ENCODE measurements around the gene C19orf53.

C19orf53 gene

GRCh38 chr19:13756210-13756609 is 18.0 kb upstream of the C19orf53 start:
- no peak overlapping the region for H3K4me3 Mint-ChIP-seq
- no peak for ATAC-seq
- no peaks in the 10 kb centered on the region for H3K9me3 Mint-ChIP-seq
- H3K36me3 Mint-ChIP-seq: peaks cover 100% of the 10 kb centered on the region
- no peak overlapping the region for H3K27ac Mint-ChIP-seq
- no peak for DNase-seq (ENCODE audit: low spot score in 2 of 2)
- peaks cover 5% of the 10 kb centered on the region for H3K4me1 Mint-ChIP-seq

- peaks cover 11% of the 10 kb centered on the region for H3K4me1 Mint-ChIP-seq
- H3K36me3 Mint-ChIP-seq: peaks cover 94% of the 10 kb centered on the region
- ATAC-seq (no peak), DNase-seq (ENCODE audit: low spot score in 2 of 2) (no peak)
- H3K9me3 Mint-ChIP-seq: no peaks in the 10 kb centered on the region
- H3K4me3 Mint-ChIP-seq: no peak overlapping the region
- peak overlapping the region; percentile 69 for H3K27ac Mint-ChIP-seq
These were observed 16.2 kb upstream of the C19orf53 start for GRCh38 chr19:13757805-13758772.

DNA sequence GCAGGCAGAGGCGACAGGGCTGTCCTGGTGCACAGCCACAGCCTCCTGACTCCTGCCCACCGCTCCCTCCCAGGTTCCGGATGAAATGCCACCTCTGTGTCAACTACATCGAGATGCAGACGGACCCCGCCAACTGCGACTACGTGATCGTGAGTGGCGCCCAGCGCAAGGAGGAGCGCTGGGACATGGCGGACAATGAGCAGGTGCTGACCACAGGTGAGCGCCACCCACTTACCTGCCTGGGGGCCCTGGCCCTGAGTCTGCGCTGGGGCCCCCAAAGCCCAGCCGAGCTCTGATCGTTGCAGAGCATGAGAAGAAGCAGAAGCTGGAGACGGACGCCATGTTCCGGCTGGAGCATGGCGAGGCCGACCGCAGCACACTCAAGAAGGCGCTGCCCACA is 15.5 kb upstream of the C19orf53 start:
- peaks cover 18% of the 10 kb centered on the region for H3K4me1 Mint-ChIP-seq
- no peaks in the 10 kb centered on the region for H3K9me3 Mint-ChIP-seq
- H3K4me3 Mint-ChIP-seq: no peak overlapping the region
- ATAC-seq (no peak), DNase-seq (ENCODE audit: low spot score in 2 of 2) (no peak)
- peaks cover 87% of the 10 kb centered on the region for H3K36me3 Mint-ChIP-seq
- H3K27ac Mint-ChIP-seq: no peak overlapping the region

DNA sequence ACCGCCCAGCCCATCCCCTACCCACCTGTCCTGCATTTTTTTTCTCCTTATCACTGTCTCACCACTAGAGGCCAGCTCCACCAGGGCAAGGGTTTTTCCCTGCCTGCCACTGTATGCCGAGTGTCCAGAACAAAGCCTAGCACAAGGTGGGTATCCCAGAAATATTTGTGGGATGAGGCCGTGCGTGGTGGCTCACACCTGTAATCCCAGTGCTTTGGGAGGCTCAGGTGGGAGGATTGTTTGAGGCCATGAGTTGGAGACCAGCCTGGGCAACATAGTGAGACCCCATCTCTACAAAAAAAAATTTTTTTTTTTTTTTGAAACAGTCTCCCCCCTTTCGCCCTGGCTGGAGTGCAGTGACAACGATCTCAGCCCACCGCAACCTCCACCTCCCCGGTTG is 12.8 kb upstream of the C19orf53 start:
- Mint-ChIP-seq H3K36me3 (peaks cover 73% of the 10 kb centered on the region), H3K27ac (no peak overlapping the region), H3K4me1 (peaks cover 36% of the 10 kb centered on the region), H3K9me3 (no peaks in the 10 kb centered on the region), H3K4me3 (no peak overlapping the region)
- ATAC-seq (no peak), DNase-seq (ENCODE audit: low spot score in 2 of 2) (no peak)

GRCh38 chr19:13762635-13763235 is 11.5 kb upstream of the C19orf53 start:
- peak overlapping the region; percentile 78 for H3K4me3 Mint-ChIP-seq
- H3K36me3 Mint-ChIP-seq: peaks cover 68% of the 10 kb centered on the region

GRCh38 chr19:13763265-13763664 is 11.0 kb upstream of the C19orf53 start:
- peaks cover 63% of the 10 kb centered on the region for H3K36me3 Mint-ChIP-seq
- no peaks in the 10 kb centered on the region for H3K9me3 Mint-ChIP-seq
- DNase-seq (ENCODE audit: low spot score in 2 of 2) (no peak), ATAC-seq (no peak)
- peaks cover 33% of the 10 kb centered on the region for H3K4me1 Mint-ChIP-seq
- peak overlapping the region; percentile 78 for H3K4me3 Mint-ChIP-seq
- H3K27ac Mint-ChIP-seq: no peak overlapping the region

More at GRCh38 chr19:13762635-13763235, 11.5 kb upstream of the C19orf53 start:
- ATAC-seq: no peak
- Mint-ChIP-seq H3K4me1 (peaks cover 37% of the 10 kb centered on the region), H3K9me3 (no peaks in the 10 kb centered on the region), H3K27ac (no peak overlapping the region)
- DNase-seq (ENCODE audit: low spot score in 2 of 2): no peak

- no peaks in the 10 kb centered on the region for H3K9me3 Mint-ChIP-seq
These were observed 10.0 kb upstream of the C19orf53 start, which contains the start of gene MRI1 for GRCh38 chr19:13764101-13764807. TSS of gene MRI1 (plus strand) at chr19:13764522. CDS start at chr19:13764589, 67 bp downstream.

GRCh38 chr19:13764821-13765394 is 9.3 kb upstream of the C19orf53 start:
- Mint-ChIP-seq H3K9me3 (no peaks in the 10 kb centered on the region), H3K4me1 (peaks cover 32% of the 10 kb centered on the region), H3K27ac (peak overlapping the region; percentile 78), H3K4me3 (peak overlapping the region; percentile 78), H3K36me3 (peaks cover 61% of the 10 kb centered on the region)
- DNase-seq (ENCODE audit: low spot score in 2 of 2) (peak in 1 of 2 donors; percentile 29), ATAC-seq (peak; percentile 76)

More at GRCh38 chr19:13764101-13764807, 10.0 kb upstream of the C19orf53 start, which contains the start of gene MRI1:
- peaks cover 32% of the 10 kb centered on the region for H3K4me1 Mint-ChIP-seq
- peaks cover 61% of the 10 kb centered on the region for H3K36me3 Mint-ChIP-seq
- peak; percentile 49 to 82 for DNase-seq (ENCODE audit: low spot score in 2 of 2)
- peak within 1 kb of the TSS; percentile 78 for H3K4me3 Mint-ChIP-seq
- ATAC-seq: peak; percentile 83
- peak within 1 kb of the TSS; percentile 78 for H3K27ac Mint-ChIP-seq

GRCh38 chr19:13765395-13766094 is 8.7 kb upstream of the C19orf53 start:
- H3K9me3 Mint-ChIP-seq: no peaks in the 10 kb centered on the region
- peak overlapping the region; percentile 78 for H3K27ac Mint-ChIP-seq
- DNase-seq (ENCODE audit: low spot score in 2 of 2) (no peak), ATAC-seq (no peak)
- peak overlapping the region; percentile 78 for H3K4me3 Mint-ChIP-seq
- peaks cover 61% of the 10 kb centered on the region for H3K36me3 Mint-ChIP-seq
- peaks cover 32% of the 10 kb centered on the region for H3K4me1 Mint-ChIP-seq

GRCh38 chr19:13766095-13766481 is 8.2 kb upstream of the C19orf53 start:
- Mint-ChIP-seq H3K4me3 (peak overlapping the region; percentile 78), H3K4me1 (peaks cover 32% of the 10 kb centered on the region), H3K27ac (no peak overlapping the region), H3K36me3 (peaks cover 61% of the 10 kb centered on the region), H3K9me3 (no peaks in the 10 kb centered on the region)
- no peak for DNase-seq (ENCODE audit: low spot score in 2 of 2)
- ATAC-seq: no peak

DNA sequence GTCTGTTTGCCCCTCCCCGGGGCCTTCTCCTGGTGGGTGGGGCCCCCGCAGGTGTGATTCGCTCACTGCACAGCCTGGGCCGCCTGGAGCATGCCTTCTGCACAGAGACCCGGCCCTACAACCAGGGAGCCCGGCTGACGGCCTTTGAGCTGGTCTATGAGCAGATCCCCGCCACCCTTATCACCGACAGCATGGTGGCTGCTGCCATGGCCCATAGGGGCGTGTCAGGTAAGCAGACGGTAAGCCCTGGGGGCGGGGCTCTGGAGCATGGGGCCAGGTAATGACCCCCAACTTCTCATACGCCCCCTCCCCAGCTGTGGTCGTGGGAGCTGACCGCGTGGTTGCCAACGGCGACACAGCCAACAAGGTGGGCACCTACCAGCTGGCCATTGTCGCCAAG is 5.7 kb upstream of the C19orf53 start:
- no peak for DNase-seq (ENCODE audit: low spot score in 2 of 2)
- ATAC-seq: no peak
- Mint-ChIP-seq H3K9me3 (no peaks in the 10 kb centered on the region), H3K4me1 (peaks cover 21% of the 10 kb centered on the region), H3K27ac (no peak overlapping the region), H3K4me3 (no peak overlapping the region), H3K36me3 (peaks cover 60% of the 10 kb centered on the region)

DNA sequence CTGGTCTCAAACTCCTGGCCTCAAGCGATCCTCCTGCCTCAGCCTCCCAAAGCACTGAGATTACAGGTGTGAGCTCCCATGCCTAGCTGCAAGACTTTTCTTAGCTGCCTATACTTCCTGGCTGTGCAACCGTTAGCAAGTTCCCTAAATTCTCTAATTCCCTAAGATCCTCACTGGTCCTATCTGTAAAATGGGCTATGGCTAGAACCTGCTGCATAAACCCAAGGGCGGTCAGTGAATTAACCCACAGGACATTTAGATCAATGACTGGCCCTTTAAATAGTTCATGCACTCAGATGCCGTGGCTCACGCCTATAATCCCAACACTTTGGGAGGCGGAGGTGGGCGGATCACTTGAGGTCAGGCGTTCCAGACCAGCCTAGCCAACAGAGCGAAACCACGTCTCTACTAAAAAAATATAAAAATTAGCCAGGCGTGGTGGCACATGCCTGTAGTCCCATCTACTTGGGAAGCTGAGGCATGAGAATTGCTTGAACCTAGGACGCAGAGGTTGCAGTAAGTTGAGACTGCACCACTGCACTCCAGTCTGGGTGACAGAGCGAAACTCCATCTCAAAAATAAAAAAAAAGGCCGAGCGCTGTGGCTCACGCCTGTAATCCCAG is 4.1 kb upstream of the C19orf53 start:
- Mint-ChIP-seq H3K4me3 (no peak overlapping the region), H3K27ac (no peak overlapping the region), H3K36me3 (peaks cover 68% of the 10 kb centered on the region), H3K4me1 (peaks cover 26% of the 10 kb centered on the region), H3K9me3 (no peaks in the 10 kb centered on the region)
- no peak for DNase-seq (ENCODE audit: low spot score in 2 of 2)
- ATAC-seq: no peak

- ATAC-seq (no peak), DNase-seq (ENCODE audit: low spot score in 2 of 2) (no peak)
- Mint-ChIP-seq H3K4me3 (no peak overlapping the region), H3K36me3 (peaks cover 55% of the 10 kb centered on the region), H3K4me1 (peaks cover 30% of the 10 kb centered on the region), H3K9me3 (no peaks in the 10 kb centered on the region), H3K27ac (no peak overlapping the region)
These were observed 4.1 kb downstream of the C19orf53 start for GRCh38 chr19:13778398-13778797.

DNA sequence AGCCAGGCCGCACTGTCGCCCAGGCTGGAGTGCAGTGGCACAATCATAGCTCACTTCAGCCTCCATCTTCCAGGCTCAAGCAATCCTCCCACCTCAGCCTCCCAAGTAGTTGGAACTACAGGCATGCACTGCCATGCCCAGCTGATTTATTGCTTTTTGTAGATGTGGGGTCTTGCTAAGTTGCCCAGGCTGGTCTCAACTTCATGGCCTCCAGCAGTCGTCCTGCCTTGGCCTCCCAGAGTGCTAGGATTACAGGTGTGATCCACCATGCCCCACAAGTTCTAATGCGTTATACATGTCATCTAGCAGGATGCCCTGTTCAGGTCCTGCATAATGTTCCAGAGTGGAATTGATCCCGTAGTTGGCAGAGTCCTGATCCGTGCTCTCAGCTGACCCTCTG is 4.6 kb downstream of the C19orf53 start:
- ATAC-seq: no peak
- peaks cover 55% of the 10 kb centered on the region for H3K36me3 Mint-ChIP-seq
- no peaks in the 10 kb centered on the region for H3K9me3 Mint-ChIP-seq
- no peak for DNase-seq (ENCODE audit: low spot score in 2 of 2)
- no peak overlapping the region for H3K27ac Mint-ChIP-seq
- H3K4me3 Mint-ChIP-seq: no peak overlapping the region
- H3K4me1 Mint-ChIP-seq: peaks cover 30% of the 10 kb centered on the region
